NAMALWA (cell line): Measurements from ENCODE around the gene ADGRF5.

ENCODE experiments used
- DNase-seq: peaks from one replicate; pipeline ENCODE4 v3.0.0-alpha.2; 2015; ENCODE audit warnings: low spot score

ADGRF5 gene

DNA sequence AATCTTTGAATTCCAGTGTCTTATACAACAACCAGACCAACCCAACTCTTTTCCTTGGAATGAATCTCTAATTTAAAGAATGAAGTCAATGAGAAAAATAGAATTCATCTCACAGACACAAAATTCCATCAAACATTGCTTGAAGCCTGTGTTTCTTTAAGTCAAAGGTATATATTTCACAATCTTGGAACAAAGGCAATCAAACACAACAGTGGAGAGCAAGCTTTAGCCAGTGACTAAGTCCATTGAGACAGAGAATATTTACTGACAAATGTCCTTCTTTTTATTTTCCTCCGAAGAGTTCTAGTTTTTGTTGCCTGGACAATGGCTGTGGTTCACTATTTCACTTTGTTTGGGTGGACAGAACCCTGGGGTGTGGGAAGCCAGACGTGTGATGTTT, 92.8 kb downstream of the ADGRF5 start:
- no peak for DNase-seq

DNA sequence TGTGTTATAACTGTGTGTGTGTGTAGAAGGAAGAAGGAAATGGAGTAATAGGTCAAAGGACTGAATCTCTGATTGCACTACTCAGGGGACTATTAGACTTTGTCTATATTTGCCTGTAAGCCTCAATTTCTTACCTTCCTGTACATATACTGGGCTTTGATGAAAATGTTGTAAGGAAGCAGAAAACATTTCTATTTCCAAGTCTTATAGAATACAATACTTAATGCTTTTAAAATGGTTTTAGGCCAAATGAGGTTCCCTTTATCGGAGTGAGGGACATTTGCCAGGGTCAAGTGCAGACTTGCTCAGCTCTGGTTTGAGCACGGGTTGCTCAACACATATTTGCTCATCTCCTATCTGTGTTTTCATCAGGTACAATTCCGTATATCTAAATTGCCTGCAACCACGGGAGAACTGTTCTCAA, 100.3 kb downstream of the ADGRF5 start:
- DNase-seq: no peak

- DNase-seq: no peak
Measured at GRCh38 chr6:46819561-46819960, 102.2 kb downstream of the ADGRF5 start.

DNA sequence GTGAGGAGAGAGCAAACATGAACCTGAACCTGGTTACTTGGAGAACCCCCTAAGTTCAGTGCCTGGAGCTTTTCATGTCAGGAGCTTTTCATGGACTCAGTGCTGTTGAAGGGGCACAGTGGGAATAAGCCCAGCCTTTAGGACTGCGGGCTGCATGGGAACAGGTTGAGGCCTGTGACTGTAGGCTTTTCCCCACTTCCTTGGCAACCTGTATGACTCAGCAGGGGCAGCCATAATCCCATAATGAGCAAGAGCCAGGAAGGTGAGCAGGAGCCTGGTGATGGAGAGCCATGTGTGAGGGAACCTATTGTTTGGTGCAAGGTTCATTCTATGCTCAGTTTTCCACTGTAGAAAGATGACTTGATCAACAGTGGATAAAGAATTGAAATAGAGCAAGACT, 105.1 kb downstream of the ADGRF5 start:
- DNase-seq: no peak

DNA sequence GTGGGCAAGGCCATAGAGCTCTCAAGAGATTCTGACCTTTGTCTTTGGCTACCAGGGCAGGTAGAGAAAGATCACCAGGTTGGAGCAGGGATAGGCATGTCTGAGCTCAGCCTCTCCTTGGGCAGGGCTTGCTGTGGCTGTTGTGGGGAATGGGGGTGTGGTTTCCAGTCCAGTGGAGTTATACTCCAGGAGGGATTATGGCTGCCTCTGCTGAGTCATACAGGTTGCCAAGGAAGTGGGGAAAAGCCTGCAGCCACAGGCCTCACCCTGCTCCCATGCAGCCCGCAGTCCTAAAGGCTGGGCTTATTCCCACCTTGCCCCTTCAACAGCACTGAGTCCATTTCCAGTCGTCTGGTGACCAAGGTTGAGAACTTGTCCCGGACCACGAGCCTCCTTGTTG, 106.6 kb downstream of the ADGRF5 start:
- no peak for DNase-seq

- DNase-seq: no peak
Measured at GRCh38 chr6:46808806-46809205, 112.9 kb downstream of the ADGRF5 start.
